Prostate gland (tissue), 2 donors: Measurements from ENCODE around the gene ZKSCAN2. TPM values are rescaled to one million over a fixed set of nuclear protein-coding genes. Genes with fewer than 3 reads are reported as not detected.

Source experiments
- DNase-seq: peaks from one replicate; pipeline ENCODE4 v3.0.0-alpha.2; 2019; ENCODE audit warnings: low spot score
- H3K27ac ChIP-seq, 2 donors: fragments of 200-600 bp; sonication (generic); 2 replicates each; pipeline ENCODE4 v1.5.1; 2017 to 2019
- H3K27me3 ChIP-seq: fragments of 200-600 bp; sonication (generic); replicated peaks from 2 replicates; pipeline ENCODE4 v1.5.1; 2019; ENCODE audit not compliant: insufficient read depth
- H3K36me3 ChIP-seq, 2 donors: fragments of 200-600 bp; sonication (generic); 1 replicate in 1 of 2; 2 replicates in 1 of 2; pipeline versions ENCODE4 v1.5.1 to v1.8.1; 2017 to 2019
- H3K4me1 ChIP-seq: fragments of 200-600 bp; sonication (generic); replicated peaks from 2 replicates; pipeline ENCODE4 v1.5.1; 2019
- H3K4me3 ChIP-seq, 2 donors: fragments of 200-600 bp; sonication (generic); 2 replicates each; pipeline ENCODE4 v1.5.1; 2017 to 2019
- H3K9me3 ChIP-seq: fragments of 200-600 bp; sonication (generic); 2 replicates; pipeline ENCODE4 v1.5.1; 2017
- CTCF ChIP-seq, 4 experiments: fragments of 200-600 bp in 2 of 4; fragments of 450-650 bp in 2 of 4; sonication (generic) in 2 of 4; IDR thresholded peaks; 1 replicate in 3 of 4; 2 replicates in 1 of 4; pipeline ENCODE4 v1.5.1; 2016 to 2019; ENCODE audit warnings: antibody characterized with exemption in 4 of 4, mild to moderate bottlenecking in 2 of 4, moderate library complexity in 2 of 4
- POLR2A ChIP-seq: fragments of 450-650 bp; IDR thresholded peaks from one replicate; pipeline ENCODE4 v1.6.1; 2016; ENCODE audit warnings: antibody characterized with exemption, mild to moderate bottlenecking
- POLR2AphosphoS5 ChIP-seq: sonication (generic); formaldehyde crosslinking; IDR thresholded peaks from one replicate; pipeline ENCODE4 v1.6.1; 2017; ENCODE audit warnings: antibody characterized with exemption
- WGBS: methylation state at CpG from one replicate; pipeline ENCODE4 v1.1.5; 2018; 5-methylcytosine and 5-hydroxymethylcytosine counted together
- intact Hi-C: fragments of 100-400 bp; cut with DNase I; formaldehyde crosslinking; loops from one replicate; pipeline ENCODE4 v1.14.2; 2022
- total RNA-seq, 2 donors: library from RNA; depleted of rRNA; stranded (reverse); fragments of >200 nt; gene quantifications; one replicate each; pipeline ENCODE4 v1.1.0, GENCODE V29; 2016

The ZKSCAN2 gene
- total RNA-seq, 2 donors from 2014 or later, result 3.2 to 11.8 TPM

- no peaks in the 10 kb centered on the region for H3K36me3 ChIP-seq
- H3K27ac ChIP-seq, result no peak overlapping the region
- intact Hi-C loops, result loop anchor here (5.0 to 10.0 kb wide), 3 partner anchors 104 to 644 kb away; no protein-coding TSS in a partner anchor
- H3K4me1 ChIP-seq, result no peaks in the 10 kb centered on the region
- no peak for DNase-seq
- H3K4me3 ChIP-seq, result no peak overlapping the region
- no peaks in the 10 kb centered on the region for H3K9me3 ChIP-seq
- no peaks in the 10 kb centered on the region for H3K27me3 ChIP-seq
- 78% methylated on average over 9 of the region's 10 CpGs for WGBS
- no peak for TF ChIP-seq CTCF (IDR thresholded peaks at IDR 0.05)
- no peak for TF ChIP-seq POLR2AphosphoS5
- TF ChIP-seq POLR2A, result no peak
Measured at GRCh38 chr16:25228372-25228771, 29.3 kb downstream of the ZKSCAN2 start.

GRCh38 chr16:25224731-25225319 is 32.8 kb downstream of the ZKSCAN2 start:
- 88% methylated on average over 7 of the region's 7 CpGs for WGBS
- TF ChIP-seq POLR2A, result no peak
- no peak for TF ChIP-seq CTCF (IDR thresholded peaks at IDR 0.05)
- no peak for TF ChIP-seq POLR2AphosphoS5
- Histone ChIP-seq H3K4me1 (no peaks in the 10 kb centered on the region), H3K9me3 (no peaks in the 10 kb centered on the region), H3K36me3 (no peaks in the 10 kb centered on the region), H3K27ac (no peak overlapping the region), H3K4me3 (no peak overlapping the region), H3K27me3 (no peaks in the 10 kb centered on the region)
- no peak for DNase-seq
- intact Hi-C loops, result loop anchor here (5.0 to 10.0 kb wide), 3 partner anchors 100 to 640 kb away; no protein-coding TSS in a partner anchor

- DNase-seq, result no peak
- 88% methylated on average over 6 of the region's 6 CpGs for WGBS
- TF ChIP-seq CTCF (IDR thresholded peaks at IDR 0.05), result no peak
- no peak for TF ChIP-seq POLR2AphosphoS5
- TF ChIP-seq POLR2A, result no peak
- Histone ChIP-seq H3K36me3 (no peaks in the 10 kb centered on the region), H3K4me3 (no peak overlapping the region), H3K4me1 (no peaks in the 10 kb centered on the region), H3K9me3 (no peaks in the 10 kb centered on the region), H3K27me3 (no peaks in the 10 kb centered on the region), H3K27ac (no peak overlapping the region)
- intact Hi-C loops, result loop anchor here (10.0 kb wide), 2 partner anchors 99 to 639 kb away; no protein-coding TSS in a partner anchor
Measured at GRCh38 chr16:25223964-25224363, 33.7 kb downstream of the ZKSCAN2 start.

GRCh38 chr16:25222959-25223358 is 34.7 kb downstream of the ZKSCAN2 start:
- no peak for DNase-seq
- TF ChIP-seq POLR2A (no peak), POLR2AphosphoS5 (no peak), CTCF (IDR thresholded peaks at IDR 0.05) (no peak)
- WGBS, result 69% methylated on average over 8 of the region's 8 CpGs
- no peaks in the 10 kb centered on the region for H3K27me3 ChIP-seq
- no peaks in the 10 kb centered on the region for H3K9me3 ChIP-seq
- no peak overlapping the region for H3K27ac ChIP-seq
- H3K4me3 ChIP-seq, result no peak overlapping the region
- no peaks in the 10 kb centered on the region for H3K4me1 ChIP-seq
- intact Hi-C loops, result loop anchor here (10.0 kb wide), 2 partner anchors 98 to 638 kb away; no protein-coding TSS in a partner anchor
- H3K36me3 ChIP-seq, result no peaks in the 10 kb centered on the region
